Dermis microvascular lymphatic vessel endothelial cell (primary cell): Measurements from ENCODE around the gene MYO5B. TPM values are rescaled to one million over a fixed set of nuclear protein-coding genes. Genes with fewer than 3 reads are reported as not detected.

Source experiments
- DNase-seq, 2 donors: peaks; one replicate each; pipeline versions ENCODE4 v3.0.0 to v3.0.0-alpha.2; 2010; ENCODE audit warnings: low read depth in 2 of 2
- total RNA-seq: library from RNA; depleted of rRNA; stranded (reverse); fragments of >200 nt; gene quantifications from 2 replicates; pipeline ENCODE4 v1.2.1, GENCODE V29; 2014

MYO5B gene
- total RNA-seq, 1 donor from 2014 or later, result 0.51 TPM

- no peak for DNase-seq
Observed at GRCh38 chr18:50073319-50073718, 121.6 kb downstream of the MYO5B start.

GRCh38 chr18:50072146-50072545 lies 122.8 kb downstream of the MYO5B start:
- no peak for DNase-seq

GRCh38 chr18:50071397-50071796 lies 123.5 kb downstream of the MYO5B start:
- no peak for DNase-seq

- no peak for DNase-seq
Observed at GRCh38 chr18:50069422-50069821, 125.5 kb downstream of the MYO5B start.

- no peak for DNase-seq
Observed at GRCh38 chr18:50065527-50065926, 129.4 kb downstream of the MYO5B start.

GRCh38 chr18:50065039-50065438 lies 129.9 kb downstream of the MYO5B start:
- DNase-seq, result no peak

GRCh38 chr18:50061876-50062517 lies 132.9 kb downstream of the MYO5B start:
- DNase-seq, result no peak

- no peak for DNase-seq
Observed at GRCh38 chr18:50060822-50061221, 134.1 kb downstream of the MYO5B start.

- DNase-seq, result no peak
Observed at GRCh38 chr18:50058731-50059130, 136.2 kb downstream of the MYO5B start.

GRCh38 chr18:50057009-50057408 lies 137.9 kb downstream of the MYO5B start:
- no peak for DNase-seq

GRCh38 chr18:50056185-50056584 lies 138.8 kb downstream of the MYO5B start:
- DNase-seq, result no peak

- DNase-seq, result no peak
Observed at GRCh38 chr18:50055488-50055887, 139.5 kb downstream of the MYO5B start.

- no peak for DNase-seq
Observed at GRCh38 chr18:50053111-50053510, 141.8 kb downstream of the MYO5B start.

- DNase-seq, result no peak
Observed at GRCh38 chr18:50051288-50051687, 143.7 kb downstream of the MYO5B start.

GRCh38 chr18:50045126-50045525 lies 149.8 kb downstream of the MYO5B start:
- no peak for DNase-seq

- no peak for DNase-seq
Observed at GRCh38 chr18:50044402-50044801, 150.5 kb downstream of the MYO5B start.

- DNase-seq, result no peak
Observed at GRCh38 chr18:50042611-50043010, 152.3 kb downstream of the MYO5B start.

- no peak for DNase-seq
Observed at GRCh38 chr18:50039746-50040145, 155.2 kb downstream of the MYO5B start.

- peak; percentile 5 to 75 for DNase-seq
Observed at GRCh38 chr18:50038448-50038847, 156.5 kb downstream of the MYO5B start.

GRCh38 chr18:50034029-50034428 lies 160.9 kb downstream of the MYO5B start:
- DNase-seq, result no peak

GRCh38 chr18:50033004-50033403 lies 161.9 kb downstream of the MYO5B start:
- DNase-seq, result no peak

- no peak for DNase-seq
Observed at GRCh38 chr18:50030146-50030545, 164.8 kb downstream of the MYO5B start.

- DNase-seq, result no peak
Observed at GRCh38 chr18:50027996-50028395, 167.0 kb downstream of the MYO5B start.

- no peak for DNase-seq
Observed at GRCh38 chr18:50024466-50024865, 170.5 kb downstream of the MYO5B start.
